NCI-H146 (cell line): Measurements from ENCODE around the gene KLC3.

Experiments used
- DNase-seq: peaks from one replicate; lab custom pipeline; 2025; lab: John Stamatoyannopoulos, UW

KLC3 gene

GRCh38 chr19:45349126-45349415 lies 8.5 kb downstream of the KLC3 start:
- no peak for DNase-seq

GRCh38 chr19:45349430-45349941 lies 8.9 kb downstream of the KLC3 start:
- no peak for DNase-seq

- DNase-seq, result no peak
These were observed 10.0 kb downstream of the KLC3 start for GRCh38 chr19:45350477-45351058.

- no peak for DNase-seq
These were observed 10.9 kb downstream of the KLC3 start for GRCh38 chr19:45351401-45351952.

- no peak for DNase-seq
These were observed 11.5 kb downstream of the KLC3 start for GRCh38 chr19:45352062-45352461.

- no peak for DNase-seq
These were observed 11.9 kb downstream of the KLC3 start for GRCh38 chr19:45352471-45352870.

- DNase-seq, result no peak
These were observed 12.6 kb downstream of the KLC3 start for GRCh38 chr19:45352914-45353796.

GRCh38 chr19:45354241-45354842 lies 13.8 kb downstream of the KLC3 start:
- no peak for DNase-seq

GRCh38 chr19:45355402-45355801 lies 14.9 kb downstream of the KLC3 start:
- no peak for DNase-seq

GRCh38 chr19:45355910-45356309 lies 15.4 kb downstream of the KLC3 start:
- no peak for DNase-seq

GRCh38 chr19:45356760-45357444 lies 16.4 kb downstream of the KLC3 start:
- no peak for DNase-seq

- no peak for DNase-seq
These were observed 16.9 kb downstream of the KLC3 start for GRCh38 chr19:45357445-45357783.

- DNase-seq, result no peak
These were observed 17.8 kb downstream of the KLC3 start for GRCh38 chr19:45358213-45358792.

GRCh38 chr19:45361608-45362007 lies 21.1 kb downstream of the KLC3 start:
- DNase-seq, result no peak

- DNase-seq, result no peak
These were observed 21.7 kb downstream of the KLC3 start for GRCh38 chr19:45362291-45362690.

- no peak for DNase-seq
These were observed 23.4 kb downstream of the KLC3 start for GRCh38 chr19:45363861-45364459.

- DNase-seq, result no peak
These were observed 24.1 kb downstream of the KLC3 start for GRCh38 chr19:45364696-45365095.

GRCh38 chr19:45368127-45368526 lies 27.6 kb downstream of the KLC3 start:
- DNase-seq, result no peak

- no peak for DNase-seq
These were observed 28.3 kb downstream of the KLC3 start for GRCh38 chr19:45368737-45369340.

- DNase-seq, result peak; percentile 99
These were observed 30.1 kb downstream of the KLC3 start, which contains the start of gene ERCC2 for GRCh38 chr19:45370410-45371204. Gene ERCC2, minus strand, starts transcription at chr19:45370573. Its CDS starts 33 bp downstream, at chr19:45370540.
